ENCODE results near the gene KDM4B. TPM values are rescaled to one million over a fixed set of nuclear protein-coding genes. Genes with fewer than 3 reads are reported as not detected.
"Not testable (repeated sequence)": the region's sequence is repeated elsewhere in the genome, so short reads cannot be mapped to it uniquely, and the experiment has no call there.

Gene KDM4B
- total RNA-seq, 2 donors from 2014 or later = 22.2 to 27.8 TPM

- no peak for ATAC-seq
- DNase-seq = no peak
- intact Hi-C loops (cut with DNase I) = loop anchor here in 1 of 2 donors (10.0 kb wide), 1 partner anchor 52 kb away; no protein-coding TSS in a partner anchor
These were observed 57.9 kb downstream of the KDM4B start for GRCh38 chr19:5026706-5027273.

DNA sequence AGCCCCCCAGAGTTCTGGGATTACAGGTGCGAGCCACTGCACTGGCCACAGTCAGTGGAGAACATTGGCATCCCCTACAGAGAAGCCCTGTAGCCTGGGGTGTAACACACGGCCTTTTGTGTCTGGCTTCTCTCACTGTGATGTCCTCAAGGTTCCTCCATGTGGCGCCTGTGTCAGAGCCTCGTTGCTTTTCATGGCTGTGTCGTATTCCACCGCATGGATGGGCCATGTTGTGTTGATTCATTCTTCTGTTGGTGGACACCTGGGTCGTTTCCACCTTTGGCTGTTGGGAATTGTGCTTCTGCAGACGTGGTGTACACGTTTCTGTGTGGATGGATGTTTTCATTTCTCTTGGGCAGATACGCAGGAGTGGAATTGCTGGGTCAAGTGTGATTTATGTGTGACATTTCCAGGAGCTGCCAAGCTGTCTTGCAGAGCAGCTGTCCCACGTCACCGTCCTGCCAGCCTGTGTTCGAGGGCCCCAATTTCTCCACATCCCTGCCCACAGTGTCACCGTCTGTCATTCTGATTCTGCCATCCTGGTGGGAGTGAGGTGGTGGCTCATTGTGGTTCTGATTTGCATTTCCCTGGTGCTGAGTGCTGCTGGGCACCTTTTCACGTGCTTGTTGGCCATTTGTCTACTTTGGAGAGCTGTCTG is 59.4 kb downstream of the KDM4B start:
- ATAC-seq (peak in 1 of 2 donors; percentile 5), DNase-seq (no peak)
- intact Hi-C loops (cut with DNase I) = loop anchor here in 1 of 2 donors (10.0 kb wide), 1 partner anchor 54 kb away; no protein-coding TSS in a partner anchor

GRCh38 chr19:5029596-5029995 is 60.7 kb downstream of the KDM4B start:
- ATAC-seq = not testable (repeated sequence)
- DNase-seq = peak; percentile 59
- intact Hi-C loops (cut with DNase I) = loop anchor here in 1 of 2 donors (10.0 kb wide), 1 partner anchor 55 kb away; no protein-coding TSS in a partner anchor

- no peak for ATAC-seq
- DNase-seq = no peak
- intact Hi-C loops (cut with DNase I) = loop anchor here (2.0 to 5.0 kb wide), 3 partner anchors 157 to 218 kb away; no protein-coding TSS in a partner anchor
These were observed 61.4 kb downstream of the KDM4B start for GRCh38 chr19:5030136-5030820.

DNA sequence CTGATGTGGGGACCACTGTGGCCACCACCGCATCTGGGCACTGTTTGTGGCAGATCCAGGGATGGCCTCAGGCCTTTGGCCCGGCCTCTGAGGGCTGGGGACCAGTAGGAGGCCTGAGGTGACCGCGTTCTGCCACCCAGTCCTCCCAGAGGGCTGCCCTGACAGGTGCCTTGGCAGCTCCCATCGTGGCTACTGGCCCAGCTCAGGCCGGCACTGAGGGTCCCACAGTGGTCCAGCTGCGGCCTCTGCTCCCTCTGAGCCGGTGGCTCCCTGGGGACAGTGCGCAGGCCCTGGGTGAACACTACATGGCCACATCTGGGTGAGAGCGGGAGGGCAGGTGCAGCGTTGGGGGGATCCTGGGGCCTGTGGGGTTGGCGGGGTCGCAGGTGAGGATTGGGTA is 61.9 kb downstream of the KDM4B start:
- ATAC-seq (no peak), DNase-seq (no peak)
- intact Hi-C loops (cut with DNase I) = loop anchor here (2.0 to 5.0 kb wide), 3 partner anchors 158 to 219 kb away; no protein-coding TSS in a partner anchor

- ATAC-seq = peak; percentile 84 to 86
- intact Hi-C loops (cut with DNase I) = loop anchor here (2.0 to 5.0 kb wide), 3 partner anchors 159 to 219 kb away; no protein-coding TSS in a partner anchor
- DNase-seq = peak; percentile 82
These were observed 62.6 kb downstream of the KDM4B start for GRCh38 chr19:5031231-5032100.

GRCh38 chr19:5032101-5032967 is 63.4 kb downstream of the KDM4B start:
- ATAC-seq (peak; percentile 12 to 13), DNase-seq (no peak)
- intact Hi-C loops (cut with DNase I) = loop anchor here (5.0 kb wide), 2 partner anchors 160 to 220 kb away; no protein-coding TSS in a partner anchor

GRCh38 chr19:5035105-5035761 is 66.3 kb downstream of the KDM4B start:
- ATAC-seq = no peak
- intact Hi-C loops (cut with DNase I) = no loop called here
- no peak for DNase-seq

- intact Hi-C loops (cut with DNase I) = no loop called here
- ATAC-seq = no peak
- DNase-seq = no peak
These were observed 67.1 kb downstream of the KDM4B start for GRCh38 chr19:5035793-5036697.

DNA sequence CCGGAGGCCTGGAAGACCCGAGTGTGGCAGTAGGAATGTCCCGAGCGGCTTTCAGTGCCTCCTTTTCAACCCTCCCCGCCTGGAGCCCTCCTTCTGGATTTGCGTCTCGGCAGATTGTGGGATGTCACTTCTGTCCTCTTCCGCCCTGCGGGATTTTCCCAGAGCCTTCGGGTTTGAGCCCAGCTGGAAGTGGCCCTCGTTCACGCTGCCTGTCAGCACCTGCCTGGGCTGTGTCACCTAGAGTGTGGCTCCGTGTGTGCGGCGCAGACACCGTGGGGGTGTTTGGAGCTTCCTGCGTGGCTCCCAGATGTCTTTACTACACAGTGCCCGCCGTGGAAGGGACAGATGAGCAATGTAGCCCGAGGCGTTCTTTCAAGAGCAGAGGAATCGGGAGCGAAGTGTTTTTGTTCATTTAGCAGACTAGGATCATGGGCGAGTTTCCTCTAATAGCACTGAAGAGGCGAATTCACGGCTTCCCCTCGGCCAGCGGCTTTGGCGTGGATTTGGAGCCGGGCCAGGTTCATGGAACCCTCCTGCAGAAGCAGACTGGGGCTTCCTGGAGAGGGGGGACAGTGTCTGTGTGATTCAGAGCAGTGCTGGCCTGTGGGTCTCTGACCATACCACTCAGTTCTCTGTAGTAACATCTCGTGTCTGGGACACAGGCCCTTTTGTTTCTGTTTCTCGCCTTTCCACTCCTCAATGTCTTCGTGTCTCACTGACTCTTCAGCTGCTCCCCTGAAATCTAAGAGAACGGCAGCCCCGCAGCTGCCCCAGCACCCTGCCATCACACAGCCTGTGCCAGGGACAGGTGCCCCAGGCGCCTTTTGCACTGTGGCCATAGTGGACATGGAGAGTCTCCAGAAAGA is 68.0 kb downstream of the KDM4B start:
- DNase-seq (peak; percentile 76), ATAC-seq (peak; percentile 21 to 44)
- intact Hi-C loops (cut with DNase I) = no loop called here

- no peak for DNase-seq
- intact Hi-C loops (cut with DNase I) = no loop called here
- peak in 1 of 2 donors; percentile 3 for ATAC-seq
These were observed 69.0 kb downstream of the KDM4B start for GRCh38 chr19:5037936-5038335.

DNA sequence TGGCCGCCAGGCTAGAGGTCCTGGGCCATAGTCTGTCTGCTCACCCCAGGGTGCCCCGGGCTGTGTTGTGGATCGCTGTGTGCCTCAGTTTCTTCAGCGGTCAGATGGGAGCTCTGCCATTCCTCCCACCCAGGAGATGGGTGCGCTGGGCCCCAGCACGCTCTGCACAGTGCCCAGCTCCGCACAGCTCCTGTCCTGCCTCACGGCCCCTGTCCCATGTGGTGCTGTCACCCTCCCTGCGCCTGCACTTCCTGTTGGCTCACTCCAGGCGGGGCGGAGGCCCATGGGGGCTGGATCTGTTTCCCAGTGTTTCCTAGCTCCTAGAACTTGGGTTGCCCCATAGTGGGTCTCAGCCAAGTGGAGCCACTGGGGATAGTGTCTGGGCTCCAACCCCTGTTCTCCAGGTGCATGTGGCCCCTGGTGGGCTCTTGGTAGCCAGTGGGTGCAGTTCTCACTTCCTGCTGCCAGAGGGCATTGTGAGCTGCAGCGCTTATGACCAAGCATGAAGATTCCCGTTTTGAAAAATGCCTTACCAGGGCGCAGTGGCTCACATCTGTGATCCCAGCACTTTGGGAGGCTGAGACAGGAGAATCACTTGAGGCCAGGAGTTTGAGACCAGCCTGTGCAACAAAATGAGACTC is 69.8 kb downstream of the KDM4B start:
- intact Hi-C loops (cut with DNase I) = no loop called here
- ATAC-seq (peak; percentile 9 to 35), DNase-seq (no peak)

DNA sequence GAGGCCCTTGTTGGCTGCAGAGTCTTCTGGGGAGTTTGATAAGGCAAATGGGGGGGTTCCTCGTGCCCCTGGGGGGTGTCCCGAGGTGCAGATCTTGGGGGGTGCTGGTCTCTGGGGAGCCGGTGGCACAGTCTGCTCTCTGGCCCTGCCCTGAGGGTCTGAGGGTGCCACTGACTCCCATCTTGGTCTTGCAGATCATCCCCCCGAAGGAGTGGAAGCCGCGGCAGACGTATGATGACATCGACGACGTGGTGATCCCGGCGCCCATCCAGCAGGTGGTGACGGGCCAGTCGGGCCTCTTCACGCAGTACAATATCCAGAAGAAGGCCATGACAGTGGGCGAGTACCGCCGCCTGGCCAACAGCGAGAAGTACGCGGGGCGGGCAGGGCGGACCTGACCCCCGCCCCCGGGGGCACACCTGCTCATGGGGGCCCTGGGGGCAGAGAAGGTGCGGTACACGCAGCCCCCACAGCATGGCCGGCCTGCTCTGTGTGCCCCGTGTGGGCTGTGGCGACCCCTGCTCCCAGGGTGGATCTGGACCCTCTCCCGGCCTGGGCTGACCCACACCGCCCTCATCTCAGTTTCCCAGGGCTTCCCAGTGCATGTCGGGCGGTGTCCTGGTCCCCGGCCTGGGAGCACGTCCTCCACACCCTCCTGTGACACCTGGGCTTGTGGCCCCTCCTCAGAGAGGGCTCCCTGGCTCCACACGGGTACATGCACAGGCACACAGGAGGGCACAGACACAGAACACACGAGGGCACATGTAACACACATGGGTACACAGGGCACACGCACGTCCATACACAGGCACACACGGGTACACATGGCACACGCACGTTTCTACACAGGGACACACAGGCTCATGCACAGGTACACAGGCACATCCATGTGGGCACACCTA is 71.0 kb downstream of the KDM4B start:
- DNase-seq (no peak), ATAC-seq (no peak)
- intact Hi-C loops (cut with DNase I) = loop anchor here in 1 of 2 donors (10.0 kb wide), 1 partner anchor 545 kb away; no protein-coding TSS in a partner anchor
